ENCODE measurements around the gene RUFY3. TPM values are rescaled to one million over a fixed set of nuclear protein-coding genes. Genes with fewer than 3 reads are reported as not detected.
"Not testable (repeated sequence)": the region's sequence is repeated elsewhere in the genome, so short reads cannot be mapped to it uniquely, and the experiment has no call there.

RUFY3 gene
- total RNA-seq, 1 experiment from 2014 or later: 7.9 TPM

DNA sequence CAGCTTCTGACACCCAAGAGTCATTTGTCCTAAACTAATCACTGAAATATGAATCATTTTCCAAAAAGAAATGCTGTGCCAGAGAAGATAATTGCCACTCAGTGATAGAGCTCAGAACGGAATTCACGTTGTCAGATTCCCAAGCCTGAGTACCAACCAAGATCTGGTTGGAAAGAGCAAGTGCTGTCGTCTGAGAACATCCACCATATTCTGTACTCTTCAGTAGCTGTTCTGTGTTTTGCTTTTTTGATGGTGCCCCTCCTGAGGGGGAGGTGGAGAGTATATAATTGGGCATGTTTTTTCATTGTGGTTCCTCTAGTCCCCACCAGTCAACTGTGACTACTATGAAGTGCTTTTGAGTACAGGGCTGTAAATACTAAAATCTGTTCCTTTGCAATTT is 13.2 kb downstream of the RUFY3 start:
- peak; percentile 10 for DNase-seq (ENCODE audit: low read depth)

DNA sequence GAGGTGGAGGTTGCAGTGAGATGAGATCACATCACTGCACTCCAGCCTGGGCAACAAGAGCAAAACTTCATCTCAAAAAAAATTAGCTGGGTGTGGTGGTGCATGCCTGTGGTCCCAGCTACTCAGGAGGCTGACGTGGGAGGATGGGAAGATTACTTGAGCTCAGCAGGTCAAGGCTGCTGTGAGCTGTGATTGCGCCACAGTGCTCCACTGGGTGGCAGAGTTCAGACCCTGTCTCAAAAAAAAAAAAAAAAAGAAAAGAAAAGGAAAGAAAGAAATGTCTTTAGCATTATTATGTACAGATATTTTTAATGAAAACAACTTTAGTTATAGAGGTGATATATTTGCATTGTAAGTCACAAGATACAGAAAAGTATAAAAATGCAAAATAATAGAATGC is 14.2 kb downstream of the RUFY3 start:
- peak; percentile 77 for DNase-seq (ENCODE audit: low read depth)

DNA sequence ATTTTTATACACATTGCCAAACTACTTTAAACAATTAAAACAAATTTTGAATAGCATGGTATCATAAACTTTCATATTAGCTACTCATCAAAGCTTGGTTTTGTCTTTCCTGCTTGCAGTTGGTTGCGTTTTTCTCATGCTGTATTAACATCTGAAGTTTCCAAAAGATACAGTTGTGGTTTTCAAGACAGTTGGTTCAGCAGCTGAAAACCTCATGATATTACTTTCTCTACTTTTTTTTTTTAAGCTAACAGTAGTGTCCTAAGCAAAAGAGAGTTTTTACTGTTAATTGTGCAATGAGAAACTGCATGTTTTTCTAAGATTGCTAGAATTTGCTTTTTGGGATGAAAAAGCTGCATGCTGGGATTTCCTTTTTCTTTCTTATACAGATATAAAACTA is 15.2 kb downstream of the RUFY3 start:
- DNase-seq (ENCODE audit: low read depth): no peak

DNA sequence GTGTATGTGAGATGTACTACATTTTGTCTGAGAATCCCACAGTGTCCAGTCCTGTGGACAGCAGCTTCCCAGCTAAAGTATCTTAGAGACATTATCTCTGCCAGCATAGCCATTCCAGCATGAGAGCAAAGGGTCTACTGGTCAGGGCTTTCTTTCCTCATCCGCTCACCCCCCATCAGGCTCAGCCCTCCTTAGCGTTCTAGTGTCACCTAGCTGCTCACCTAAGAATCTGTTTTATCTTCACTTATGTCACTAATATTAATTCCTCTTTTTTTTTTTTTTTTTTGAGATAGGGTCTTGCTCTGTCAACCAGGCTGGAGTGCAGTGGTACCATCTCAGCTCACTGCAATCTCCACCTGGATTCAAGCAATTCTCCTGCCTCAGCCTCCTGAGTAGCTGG is 15.6 kb downstream of the RUFY3 start:
- DNase-seq (ENCODE audit: low read depth): no peak

DNA sequence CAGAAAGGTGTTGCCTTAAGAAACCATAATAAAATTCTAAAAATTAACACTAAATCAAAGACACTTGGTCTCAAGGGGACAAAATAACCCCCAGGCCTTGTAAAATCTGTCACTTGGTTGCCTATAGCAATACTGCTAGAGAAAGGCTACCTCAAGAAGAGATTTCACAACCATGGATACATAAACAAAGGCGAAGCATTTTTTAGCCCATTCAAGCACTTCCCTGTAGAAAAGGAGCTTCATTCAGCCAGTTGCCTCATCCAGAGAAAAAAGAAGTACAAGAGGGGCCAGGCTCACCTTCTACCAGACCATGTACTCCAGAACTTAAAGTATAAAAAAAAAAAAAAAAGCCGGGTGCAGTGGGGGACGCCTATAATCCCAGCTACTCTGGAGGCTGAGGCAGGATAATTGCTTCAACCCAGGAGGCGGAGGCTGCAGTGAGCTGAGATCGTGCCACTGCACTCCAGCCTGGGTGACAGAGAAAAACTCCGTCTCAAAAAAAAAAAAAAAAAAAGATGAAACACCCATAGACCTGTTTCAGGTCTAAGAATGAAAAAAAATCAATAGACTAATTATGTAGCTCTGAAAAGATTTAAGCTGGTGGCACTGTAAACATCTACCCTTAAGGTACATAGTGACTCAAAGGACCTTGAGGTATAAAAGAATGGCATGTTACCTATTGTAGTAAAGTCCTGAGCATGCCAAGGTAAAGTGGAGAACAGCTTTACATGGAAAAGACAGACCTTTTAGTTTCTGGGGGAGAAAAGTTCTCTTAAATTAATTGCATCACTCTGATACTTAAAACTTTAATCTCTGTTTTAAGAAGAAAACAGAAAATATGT is 18.0 kb downstream of the RUFY3 start:
- no peak for DNase-seq (ENCODE audit: low read depth)

DNA sequence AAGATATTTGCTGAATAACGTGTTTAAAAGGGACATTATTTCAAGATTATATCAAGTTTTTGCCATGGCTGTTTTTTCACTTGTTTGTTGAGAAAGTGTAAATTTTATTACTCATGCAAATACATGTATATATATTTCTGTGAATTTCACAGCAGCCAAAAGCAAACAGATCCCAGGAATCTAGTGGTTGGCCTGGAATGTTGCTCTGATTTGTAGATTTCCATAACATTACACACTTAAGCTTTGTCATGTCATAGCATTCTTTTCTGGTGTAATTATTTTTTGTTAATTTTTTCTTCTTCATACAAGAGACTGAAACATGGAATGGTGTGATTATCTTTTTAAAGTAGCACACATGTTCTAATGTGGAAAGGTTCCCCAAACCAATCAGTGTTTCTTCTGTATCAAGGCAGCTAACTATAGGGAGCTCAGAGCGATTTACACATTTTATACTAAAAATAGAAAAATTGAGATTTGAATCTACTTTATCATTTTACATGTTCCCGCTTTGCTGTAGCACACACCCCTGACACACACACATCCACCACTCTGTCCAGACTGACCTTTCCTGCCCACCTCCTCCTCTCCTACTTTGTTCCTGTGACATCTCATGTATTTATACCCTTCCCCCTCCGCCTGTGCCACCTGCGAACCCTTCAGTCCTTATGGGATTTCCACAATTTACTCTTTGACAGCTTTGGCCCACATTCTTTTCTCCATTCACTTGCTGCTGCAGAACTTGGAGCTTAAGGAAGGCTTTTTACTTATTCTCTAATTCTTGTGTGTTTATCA is 20.3 kb downstream of the RUFY3 start:
- DNase-seq (ENCODE audit: low read depth): no peak

DNA sequence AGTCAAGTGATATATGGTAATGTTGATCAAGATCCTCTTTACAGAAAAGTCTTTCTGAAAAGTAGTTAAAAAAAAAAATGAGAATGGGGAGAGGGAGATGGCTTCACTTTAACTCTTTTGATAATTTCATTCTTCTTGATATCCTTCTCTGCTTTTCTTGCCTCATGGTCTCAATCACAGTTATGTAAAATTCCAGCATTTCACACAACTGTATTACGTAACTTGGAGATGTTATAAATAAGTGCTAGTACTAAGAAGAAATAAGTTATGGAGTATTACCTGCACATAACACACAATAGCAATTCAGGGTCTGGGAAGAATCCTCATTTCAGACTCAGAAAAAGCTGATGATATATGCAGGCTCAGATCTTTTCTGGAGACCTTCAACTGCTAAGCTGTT is 22.0 kb downstream of the RUFY3 start:
- DNase-seq (ENCODE audit: low read depth): no peak

DNA sequence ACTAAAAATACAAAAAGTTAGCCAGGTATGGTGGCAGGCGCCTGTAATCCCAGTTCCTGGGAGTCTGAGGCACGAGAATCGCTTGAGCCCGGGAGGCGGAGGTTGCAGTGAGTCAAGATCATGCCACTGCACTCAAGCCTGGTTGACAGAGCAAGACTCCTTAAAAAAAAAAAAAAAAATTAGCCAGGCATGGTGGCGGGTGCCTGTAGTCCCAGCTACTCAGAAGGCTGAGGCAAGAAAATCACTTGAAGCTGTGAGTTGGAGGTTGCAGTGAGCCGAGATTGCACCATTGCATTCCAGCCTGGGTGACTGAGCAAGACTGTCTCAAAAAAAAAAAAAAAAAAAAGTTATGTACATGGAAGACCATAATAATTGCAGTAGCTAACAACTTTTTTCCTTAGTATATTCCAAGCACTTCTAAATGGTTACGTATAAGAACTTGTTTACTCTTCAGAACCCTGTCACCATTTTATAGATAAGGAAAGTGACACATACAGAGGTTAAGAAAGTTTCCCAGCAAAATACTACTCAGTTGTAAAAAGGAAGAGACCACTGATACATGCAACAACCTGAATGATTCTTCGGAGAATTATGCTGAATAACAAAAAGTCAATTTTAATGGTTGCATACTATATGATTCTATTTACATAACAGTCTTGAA is 24.5 kb downstream of the RUFY3 start:
- DNase-seq (ENCODE audit: low read depth): no peak

DNA sequence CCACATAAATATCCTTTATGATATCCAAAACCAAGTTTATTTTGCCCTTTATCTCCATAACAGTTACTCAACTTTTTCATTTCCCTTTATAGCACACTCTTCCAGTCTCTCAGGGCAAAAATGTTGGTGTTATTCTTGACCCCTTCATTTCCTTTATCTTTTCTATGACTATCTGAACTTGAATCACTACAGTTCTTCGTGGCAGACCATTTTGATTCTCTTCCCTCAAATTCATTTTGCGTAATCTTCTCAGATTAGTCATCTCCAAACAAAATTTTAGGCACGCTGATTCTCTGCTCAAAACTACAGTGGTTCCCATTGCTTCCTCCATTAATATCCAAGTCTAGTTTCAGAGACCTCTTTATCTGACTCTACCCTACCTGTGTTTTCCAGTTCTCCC is 26.1 kb downstream of the RUFY3 start:
- no peak for DNase-seq (ENCODE audit: low read depth)

DNA sequence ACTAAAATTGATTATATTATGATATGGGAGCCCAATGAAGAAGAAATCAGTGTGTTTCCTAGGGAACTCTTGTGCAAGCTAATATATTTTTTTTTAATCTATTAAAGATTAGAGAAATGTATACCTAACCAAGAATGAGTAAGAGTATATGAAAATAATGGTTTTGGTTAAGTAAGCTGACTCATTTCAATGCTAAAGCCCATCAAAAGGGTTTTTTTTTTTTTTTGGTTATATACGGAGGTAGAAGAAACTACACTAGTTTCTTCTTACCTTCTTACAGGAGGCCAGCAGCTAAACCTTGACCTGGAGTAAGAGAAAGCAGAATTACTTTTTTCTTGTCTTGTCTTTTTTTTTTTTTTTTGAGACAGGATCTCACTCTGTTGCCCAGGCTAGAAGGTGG is 27.5 kb downstream of the RUFY3 start:
- no peak for DNase-seq (ENCODE audit: low read depth)

DNA sequence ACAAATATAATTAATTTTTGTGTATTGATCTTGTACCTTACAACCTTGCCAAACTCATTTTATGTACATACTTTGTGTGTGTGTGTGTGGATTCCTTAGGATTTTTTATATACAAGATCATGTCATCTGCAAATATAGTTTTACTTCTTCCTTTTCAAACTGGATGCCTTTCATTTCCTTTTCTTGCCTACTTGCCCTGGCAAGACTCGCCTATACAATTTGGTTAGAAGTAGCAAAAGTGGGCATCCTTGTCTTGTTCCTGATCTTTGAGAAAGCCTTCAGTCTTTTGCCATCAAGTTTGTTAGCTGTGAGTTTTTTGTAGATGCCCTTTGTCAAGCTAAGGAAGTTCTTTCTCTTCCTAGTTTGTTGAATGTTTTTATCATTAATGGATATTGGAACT is 30.5 kb downstream of the RUFY3 start:
- no peak for DNase-seq (ENCODE audit: low read depth)

DNA sequence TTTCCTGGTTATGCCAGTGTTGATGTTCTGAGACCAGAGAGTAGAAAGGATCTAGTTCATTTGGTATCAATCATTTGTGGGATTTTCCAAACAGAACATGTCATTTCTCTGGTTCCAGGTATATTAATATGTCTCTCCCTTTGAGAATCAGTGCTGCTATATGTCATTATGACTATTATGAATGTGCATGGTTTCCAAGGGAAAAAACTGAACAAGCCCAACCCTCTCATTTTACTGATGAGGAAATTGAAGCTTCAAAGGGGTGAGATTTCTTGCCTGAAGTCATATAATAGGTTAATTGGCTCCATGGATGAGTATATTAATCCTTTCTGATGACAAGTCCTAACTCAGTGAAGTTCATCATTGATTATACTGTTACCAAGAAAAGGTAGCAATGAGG is 31.9 kb downstream of the RUFY3 start:
- no peak for DNase-seq (ENCODE audit: low read depth)

DNA sequence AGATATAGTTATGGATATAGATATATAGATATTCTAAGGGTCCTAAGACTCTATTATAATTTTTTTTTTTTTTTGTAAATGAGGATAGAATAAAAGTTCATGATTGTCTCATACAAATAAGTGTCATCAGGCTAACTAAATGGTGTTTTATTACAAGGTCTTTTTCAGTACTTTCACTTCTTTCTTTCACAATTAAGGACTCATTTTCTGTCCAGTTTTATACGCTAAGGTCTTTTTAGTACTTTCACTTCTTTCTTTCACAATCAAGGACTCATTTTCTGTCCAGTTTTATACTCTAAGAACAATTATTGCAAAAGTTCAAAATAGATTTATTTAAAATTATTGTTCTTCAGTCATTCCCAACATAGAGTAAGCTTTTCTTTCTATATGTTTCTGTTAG is 32.7 kb downstream of the RUFY3 start:
- DNase-seq (ENCODE audit: low read depth): no peak

DNA sequence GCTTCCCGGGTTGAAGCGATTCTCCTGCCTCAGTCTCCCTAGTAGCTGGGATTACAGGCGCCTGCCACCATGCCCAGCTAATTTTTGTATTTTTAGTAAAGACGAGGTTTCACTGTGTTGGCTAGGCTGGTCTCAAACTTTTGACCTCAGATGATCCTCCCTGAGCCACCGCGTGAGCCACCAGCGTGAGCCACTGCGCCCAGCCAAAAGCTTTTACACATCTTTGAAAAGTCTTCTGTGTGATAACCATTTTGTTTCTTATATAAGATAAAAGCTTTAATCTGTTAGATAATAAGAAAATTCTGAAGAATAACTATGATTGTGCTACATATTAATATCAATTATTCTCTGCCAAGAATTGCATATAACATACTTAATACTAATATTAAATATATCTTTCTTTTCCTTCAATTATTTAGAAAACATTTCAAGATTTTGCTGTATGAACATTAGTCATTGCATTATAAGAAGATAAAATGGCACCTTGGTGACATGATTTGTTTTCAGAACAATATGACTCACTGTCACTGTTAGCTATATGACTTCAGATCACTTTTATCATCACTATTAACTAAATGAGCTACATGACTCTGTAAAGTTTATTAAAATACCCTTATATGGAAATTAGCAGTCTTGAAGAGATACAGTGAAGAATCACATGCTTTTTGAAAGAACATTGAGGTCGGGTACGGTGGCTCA is 33.4 kb downstream of the RUFY3 start:
- DNase-seq (ENCODE audit: low read depth): no peak

DNA sequence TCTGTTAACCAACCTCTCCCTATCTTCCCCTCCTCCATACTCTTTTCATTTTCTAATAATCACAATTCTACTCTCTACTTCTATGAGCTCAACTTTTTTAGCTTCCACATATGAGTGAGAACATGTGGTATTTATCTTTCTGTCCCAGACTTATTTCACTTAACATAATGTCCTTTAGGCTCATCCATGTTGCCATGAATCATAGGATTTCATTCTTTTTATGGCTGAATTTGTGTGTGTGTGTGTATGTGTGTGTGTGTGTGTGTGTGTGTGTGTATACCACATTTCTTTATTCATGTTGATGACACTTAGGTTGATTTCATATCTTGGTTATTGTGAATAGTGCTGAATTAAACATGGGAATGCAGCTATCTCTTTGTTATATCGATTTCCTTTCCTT is 37.4 kb downstream of the RUFY3 start:
- no peak for DNase-seq (ENCODE audit: low read depth)

DNA sequence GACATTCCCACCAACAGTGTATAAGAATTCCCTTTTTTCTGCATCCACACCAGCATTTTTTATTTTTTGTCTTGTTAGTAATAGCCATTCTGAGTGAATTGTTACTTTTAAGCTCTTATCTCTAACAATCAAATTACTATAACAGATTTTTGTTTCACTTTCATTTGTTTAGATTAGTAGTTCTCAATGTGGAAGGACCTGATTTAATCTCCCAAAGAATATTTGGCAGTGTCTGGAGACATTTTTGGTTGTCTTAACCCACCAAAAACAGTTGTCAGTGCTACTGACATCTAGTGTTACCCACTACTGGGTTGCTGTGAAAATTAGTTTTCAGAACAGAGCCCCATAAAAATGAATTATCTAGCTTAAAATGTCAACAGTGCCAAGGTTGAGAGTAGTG is 37.9 kb downstream of the RUFY3 start:
- DNase-seq (ENCODE audit: low read depth): no peak

DNA sequence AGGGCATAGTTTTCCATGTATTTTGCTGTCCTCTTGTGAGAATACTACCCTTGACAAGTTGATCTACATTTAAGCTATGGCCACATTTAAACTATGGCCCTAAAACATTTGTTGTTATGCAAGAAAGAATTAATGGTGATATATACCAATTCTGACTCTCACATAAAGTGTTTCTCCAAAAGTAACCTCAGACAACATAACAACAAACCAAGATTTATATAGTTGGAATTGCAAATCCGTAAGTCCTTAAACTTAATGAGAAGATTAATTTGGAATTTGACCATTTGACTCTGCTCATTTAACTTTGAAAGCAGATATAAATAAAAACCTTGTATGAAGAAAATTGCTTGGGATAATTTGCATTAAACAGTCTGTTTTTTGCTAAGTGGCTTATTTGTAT is 38.9 kb downstream of the RUFY3 start:
- DNase-seq (ENCODE audit: low read depth): no peak

DNA sequence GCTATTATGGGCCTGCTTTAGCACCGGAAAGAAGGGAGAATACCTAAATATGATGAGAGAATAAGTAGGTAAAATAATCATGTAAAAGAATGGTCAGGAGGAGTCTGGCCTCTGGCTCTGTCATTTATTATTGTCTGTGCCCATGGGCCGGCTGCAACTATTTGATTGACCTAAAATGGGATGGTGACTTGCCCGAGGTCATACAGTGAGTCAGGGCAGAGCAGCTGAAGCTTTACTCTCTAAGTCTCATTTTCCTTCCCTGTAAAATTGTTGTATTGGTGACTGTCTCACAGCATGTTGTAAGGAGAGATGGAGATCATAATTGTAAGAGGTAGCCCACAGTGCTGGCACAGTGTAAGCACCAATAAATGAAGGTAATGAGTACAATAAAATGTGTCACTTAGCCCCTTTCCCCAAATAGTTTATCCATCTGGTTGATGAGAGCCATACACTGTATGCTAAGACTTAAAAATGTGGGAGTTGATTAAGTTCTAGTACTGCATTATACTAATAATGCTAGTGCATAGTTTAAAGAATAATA is 39.6 kb downstream of the RUFY3 start:
- no peak for DNase-seq (ENCODE audit: low read depth)

DNA sequence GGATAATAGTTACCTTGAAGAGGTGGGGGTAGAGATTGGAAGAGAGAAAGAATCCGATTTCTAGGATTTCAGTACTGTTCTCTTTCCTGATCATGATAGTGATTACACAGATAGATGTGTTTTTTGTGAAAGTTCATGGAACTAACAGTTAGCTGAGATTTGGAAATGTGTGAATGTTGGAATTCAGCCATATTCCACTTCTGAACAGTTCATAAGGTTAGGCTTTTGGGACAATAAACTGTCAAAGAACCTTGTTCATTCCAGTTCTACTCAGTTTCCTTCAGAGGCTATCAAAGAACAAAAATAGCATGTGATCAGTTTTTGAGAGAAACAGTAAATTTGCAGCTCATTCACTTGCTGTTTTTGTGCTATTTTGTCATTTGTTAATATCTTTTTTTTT is 43.6 kb downstream of the RUFY3 start:
- DNase-seq (ENCODE audit: low read depth): no peak

DNA sequence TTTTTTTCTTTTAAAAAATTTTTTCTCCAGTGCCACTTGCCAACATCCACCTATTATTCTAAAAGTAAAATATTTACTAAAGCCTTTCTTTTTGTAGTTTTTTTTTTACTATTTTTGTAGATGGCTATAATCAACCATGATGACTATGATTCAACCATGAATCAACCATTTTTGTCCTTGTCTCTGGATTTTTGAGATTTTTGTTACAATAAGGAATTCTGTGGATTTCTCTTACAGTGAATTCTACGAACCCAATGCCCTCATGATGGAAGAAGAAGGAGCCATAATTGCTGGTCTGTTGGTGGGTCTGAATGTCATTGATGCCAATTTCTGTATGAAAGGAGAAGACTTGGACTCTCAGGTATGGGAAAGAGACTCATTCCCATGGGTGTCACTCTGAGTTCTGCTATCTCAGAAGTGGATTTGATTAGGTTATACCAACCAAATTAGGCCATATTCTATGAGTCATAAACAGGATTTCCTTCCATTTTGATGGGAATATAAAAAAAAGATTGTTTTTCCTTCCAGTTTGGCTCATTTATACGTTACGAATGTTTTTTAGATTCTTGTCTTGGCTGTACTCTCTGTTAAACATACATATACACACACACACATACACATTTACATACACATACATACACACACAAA is 46.7 kb downstream of the RUFY3 start:
- no peak for DNase-seq (ENCODE audit: low read depth)

DNA sequence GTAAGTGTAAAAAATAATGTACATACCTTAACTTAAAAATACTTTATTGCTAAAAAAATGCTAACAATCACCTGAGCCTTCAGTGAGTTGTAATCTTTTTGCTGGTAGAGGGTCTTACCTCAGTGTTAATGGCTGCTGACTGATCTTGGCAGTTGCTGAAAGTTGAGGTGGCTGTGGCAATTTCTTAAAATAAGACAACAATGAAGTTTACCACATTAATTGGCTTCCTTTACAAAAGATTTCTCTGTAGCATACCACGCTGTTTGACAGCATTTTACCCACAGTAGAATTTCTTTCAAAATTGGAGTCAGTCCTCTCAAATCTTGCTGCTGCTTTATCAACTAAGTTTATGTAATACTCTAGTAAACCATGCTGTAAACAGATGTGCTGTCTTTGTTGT is 47.6 kb downstream of the RUFY3 start:
- DNase-seq (ENCODE audit: low read depth): not testable (repeated sequence)

All from HT1080 (cell line).